H9 (cell line): Measurements from ENCODE around the gene MYBBP1A. TPM values are rescaled to one million over a fixed set of nuclear protein-coding genes. Genes with fewer than 3 reads are reported as not detected.
A peak's percentile ranks its signal among the peaks of the same experiment; 100 is the strongest.

Source experiments
- DNase-seq: peaks from one replicate; pipeline ENCODE4 v3.0.0-alpha.2; 2017
- H2AFZ ChIP-seq: one replicate; pipeline ENCODE4 v1.6.1; 2013; ENCODE audit warnings: mild to moderate bottlenecking, low read length, control low read depth, moderate library complexity
- H2AK5ac ChIP-seq: 2 replicates; pipeline ENCODE4 v1.6.1; 2013; ENCODE audit warnings: low read length, control low read depth, mixed read lengths; ENCODE audit not compliant: insufficient read length
- H2BK120ac ChIP-seq: one replicate; pipeline ENCODE4 v1.6.1; 2013; ENCODE audit warnings: low read depth, mild to moderate bottlenecking, low read length, control low read depth, inconsistent platforms; ENCODE audit not compliant: poor library complexity, severe bottlenecking
- H2BK12ac ChIP-seq: 2 replicates; pipeline ENCODE4 v1.6.1; 2013; ENCODE audit warnings: low read length, control low read depth, mixed read lengths, low read depth; ENCODE audit not compliant: insufficient read length
- H2BK15ac ChIP-seq: 2 replicates; pipeline ENCODE4 v1.6.1; 2013; ENCODE audit warnings: low read depth, low read length, control low read depth
- H2BK20ac ChIP-seq: one replicate; pipeline ENCODE4 v1.6.1; 2013; ENCODE audit warnings: low read depth, mild to moderate bottlenecking, low read length, control low read depth, inconsistent platforms; ENCODE audit not compliant: poor library complexity, severe bottlenecking
- H2BK5ac ChIP-seq: 2 replicates; pipeline ENCODE4 v1.6.1; 2013; ENCODE audit warnings: low read length, control low read depth, mixed read lengths; ENCODE audit not compliant: insufficient read length
- H3K14ac ChIP-seq: 2 replicates; pipeline ENCODE4 v1.6.1; 2013; ENCODE audit warnings: low read length, control low read depth; ENCODE audit not compliant: insufficient read depth
- H3K18ac ChIP-seq: 2 replicates; pipeline ENCODE4 v1.6.1; 2013; ENCODE audit warnings: low read depth, mild to moderate bottlenecking, mixed read lengths, low read length, control low read depth; ENCODE audit not compliant: insufficient read length
- H3K23ac ChIP-seq: 2 replicates; pipeline ENCODE4 v1.6.1; 2013; ENCODE audit warnings: low read length, control low read depth, mixed read lengths, low read depth; ENCODE audit not compliant: insufficient read length
- H3K23me2 ChIP-seq: 2 replicates; pipeline ENCODE4 v1.6.1; 2013; ENCODE audit warnings: low read depth, mild to moderate bottlenecking, mixed read lengths, low read length, control low read depth; ENCODE audit not compliant: insufficient read length, poor library complexity, severe bottlenecking
- H3K27ac ChIP-seq: 2 replicates; pipeline ENCODE4 v1.5.1; 2013; ENCODE audit warnings: low read length, control low read depth, mixed read lengths, low read depth; ENCODE audit not compliant: insufficient read length
- H3K27me3 ChIP-seq: 2 replicates; pipeline ENCODE4 v1.6.1; 2013; ENCODE audit warnings: low read length, control low read depth, inconsistent platforms; ENCODE audit not compliant: insufficient read depth
- H3K4ac ChIP-seq: 2 replicates; pipeline ENCODE4 v1.6.1; 2013; ENCODE audit warnings: low read depth, mild to moderate bottlenecking, control low read depth, inconsistent platforms, low read length, moderate library complexity
- H3K4me1 ChIP-seq: 2 replicates; pipeline ENCODE4 v1.6.1; 2013; ENCODE audit warnings: low read length, control low read depth, inconsistent platforms; ENCODE audit not compliant: insufficient read depth
- H3K4me2 ChIP-seq: 2 replicates; pipeline ENCODE4 v1.6.1; 2013; ENCODE audit warnings: low read length, control low read depth, mixed read lengths; ENCODE audit not compliant: insufficient read length, insufficient read depth
- H3K56ac ChIP-seq: 2 replicates; pipeline ENCODE4 v1.6.1; 2013; ENCODE audit warnings: low read depth, mild to moderate bottlenecking, mixed read lengths, low read length, control low read depth; ENCODE audit not compliant: insufficient read length
- H3K79me1 ChIP-seq: 2 replicates; pipeline ENCODE4 v1.6.1; 2013; ENCODE audit warnings: low read depth, mild to moderate bottlenecking, moderate library complexity, low read length, control low read depth, inconsistent platforms; ENCODE audit not compliant: insufficient read depth, poor library complexity, severe bottlenecking
- H3K79me2 ChIP-seq: 2 replicates; pipeline ENCODE4 v1.6.1; 2013; ENCODE audit warnings: low read length, control low read depth, inconsistent platforms; ENCODE audit not compliant: insufficient read depth
- H3K9ac ChIP-seq: 2 replicates; pipeline ENCODE4 v1.6.1; 2013; ENCODE audit warnings: low read length, control low read depth, mixed read lengths; ENCODE audit not compliant: insufficient read length; ENCODE audit errors: extremely low read depth
- H3K9me3 ChIP-seq: one replicate; pipeline ENCODE4 v1.6.1; 2013; ENCODE audit warnings: low read depth, low read length, inconsistent platforms; ENCODE audit not compliant: control insufficient read depth
- H3T11ph ChIP-seq: one replicate; pipeline ENCODE4 v1.6.1; 2013; ENCODE audit warnings: mild to moderate bottlenecking, low read length, control low read depth, inconsistent platforms
- H4K20me1 ChIP-seq: one replicate; pipeline ENCODE4 v1.6.1; 2013; ENCODE audit not compliant: control insufficient read depth, insufficient read length, insufficient read depth
- H4K5ac ChIP-seq: 2 replicates; pipeline ENCODE4 v1.6.1; 2013; ENCODE audit warnings: low read depth, mild to moderate bottlenecking, mixed read lengths, low read length, control low read depth; ENCODE audit not compliant: insufficient read length
- H4K8ac ChIP-seq: replicated peaks from 2 replicates; pipeline ENCODE4 v1.6.1; 2013; ENCODE audit warnings: low read length, control low read depth, mixed read lengths, low read depth; ENCODE audit not compliant: insufficient read length
- H4K91ac ChIP-seq: 2 replicates; pipeline ENCODE4 v1.6.1; 2013; ENCODE audit warnings: low read depth, mild to moderate bottlenecking, moderate library complexity, mixed read lengths, low read length, control low read depth; ENCODE audit not compliant: insufficient read length
- H3K27ac Mint-ChIP-seq, 3 experiments: 2 replicates in 2 of 3; 3 replicates in 1 of 3; pipeline ENCODE4 v1.8.0; 2020 to 2021; ENCODE audit warnings: mixed read lengths in 3 of 3, mild to moderate bottlenecking in 1 of 3, moderate library complexity in 1 of 3
- H3K27me3 Mint-ChIP-seq: 2 replicates; pipeline ENCODE4 v1.8.0; 2021; ENCODE audit warnings: low read depth, mild to moderate bottlenecking, moderate library complexity, mixed read lengths
- H3K36me3 Mint-ChIP-seq, 3 experiments: 2 replicates in 2 of 3; 3 replicates in 1 of 3; pipeline ENCODE4 v1.8.0; 2020 to 2021; ENCODE audit warnings: low read depth in 3 of 3, mixed read lengths in 3 of 3; ENCODE audit not compliant: insufficient read depth in 1 of 3
- H3K4me1 Mint-ChIP-seq, 2 experiments: 2 replicates each; pipeline ENCODE4 v1.8.0; 2020; ENCODE audit warnings: mixed read lengths in 2 of 2
- H3K4me3 Mint-ChIP-seq, 2 experiments: 2 replicates in 1 of 2; 3 replicates in 1 of 2; pipeline ENCODE4 v1.8.0; 2020 to 2021; ENCODE audit warnings: mild to moderate bottlenecking in 2 of 2, mixed read lengths in 2 of 2, moderate library complexity in 1 of 2
- H3K9me3 Mint-ChIP-seq, 2 experiments: 2 replicates in 1 of 2; 3 replicates in 1 of 2; pipeline ENCODE4 v1.8.0; 2020; ENCODE audit warnings: mild to moderate bottlenecking in 2 of 2, mixed read lengths in 2 of 2, moderate library complexity in 1 of 2
- WGBS: extraction: QIAGEN DNeasy Blood & Tissue Kit; methylation state at CpG from one replicate; pipeline ENCODE4 v1.1.7; 2013; ENCODE audit warnings: missing lambda C conversion rate, low lambda C conversion rate, mixed read lengths; ENCODE audit not compliant: insufficient read length; ENCODE audit errors: extremely low coverage; 5-methylcytosine and 5-hydroxymethylcytosine counted together
- total RNA-seq: library from RNA; stranded (reverse); gene quantifications from 2 replicates; pipeline ENCODE4 v1.2.1, GENCODE V29; 2021
- TF ChIP-seq, protein P1 (sequence below): fragments of 200-600 bp; sonication (generic); conservative IDR thresholded peaks from 3 replicates; pipeline ENCODE4 v1.8.0; 2021; ENCODE audit warnings: antibody characterized with exemption, mild to moderate bottlenecking

MYBBP1A gene
- total RNA-seq, 1 experiment from 2014 or later = 181 TPM

DNA sequence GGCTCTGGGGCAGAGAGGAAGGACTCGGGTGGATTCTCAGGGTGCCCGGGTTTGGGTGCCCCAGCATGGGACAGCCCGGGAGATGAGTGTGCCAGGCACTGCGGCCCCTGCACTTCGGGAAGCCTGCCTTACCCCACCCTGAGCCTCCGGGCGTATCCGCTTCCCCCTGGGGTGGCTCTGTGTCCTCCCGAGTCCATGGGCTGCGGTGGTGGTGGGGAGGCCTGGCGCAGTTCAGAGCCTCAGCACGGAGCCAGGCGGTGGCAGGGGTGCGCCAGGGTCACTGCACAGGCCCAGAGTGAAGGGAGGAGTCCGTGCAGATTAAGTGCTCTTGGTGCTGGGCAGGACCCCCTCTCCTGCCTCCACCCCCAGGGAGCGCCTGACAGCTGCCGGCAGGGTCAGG is 20.7 kb downstream of the MYBBP1A start:
- Histone ChIP-seq H2BK120ac (no peak overlapping the region), H3K18ac (no peak overlapping the region), H3K23me2 (no peaks in the 10 kb centered on the region), H3K4me2 (no peak overlapping the region), H2BK20ac (no peak overlapping the region), H3K23ac (no peak overlapping the region), H3K27me3 (peaks cover 3% of the 10 kb centered on the region; the same call in 1 of the 2 replicates), H3K4ac (no peak overlapping the region), H3K14ac (no peak overlapping the region; the same call in 1 of the 2 replicates), H2BK5ac (no peak overlapping the region), H4K91ac (no peak overlapping the region), H3K56ac (no peak overlapping the region), H3K27ac (no peak overlapping the region), H4K5ac (no peak overlapping the region), H3K79me1 (no peaks in the 10 kb centered on the region), H3K4me1 (no peaks in the 10 kb centered on the region; the same call in 1 of the 2 replicates), H2AFZ (no peak overlapping the region), H2AK5ac (no peak overlapping the region), H4K20me1 (peaks cover 3% of the 10 kb centered on the region), H3T11ph (no peak overlapping the region), H3K79me2 (no peaks in the 10 kb centered on the region), H2BK15ac (no peak overlapping the region), H3K9me3 (no peaks in the 10 kb centered on the region), H2BK12ac (no peak overlapping the region), H3K9ac (no peak overlapping the region), H4K8ac (no peak overlapping the region)
- Mint-ChIP-seq H3K36me3 (peaks cover 0 to 25% (median 6%) of the 10 kb centered on the region in 3 experiments; a peak in 5 of 7 replicates), H3K4me1 (peaks cover 19 to 20% of the 10 kb centered on the region in 2 experiments), H3K27ac (peak overlapping the region in 1 of 3 experiments; percentile 53; a peak in 1 of 7 replicates), H3K27me3 (peaks cover 55% of the 10 kb centered on the region), H3K4me3 (no peak overlapping the region), H3K9me3 (no peaks in the 10 kb centered on the region)
- no CpG with 5 or more reads among the region's 17 CpGs for WGBS
- TF ChIP-seq, protein P1, sequence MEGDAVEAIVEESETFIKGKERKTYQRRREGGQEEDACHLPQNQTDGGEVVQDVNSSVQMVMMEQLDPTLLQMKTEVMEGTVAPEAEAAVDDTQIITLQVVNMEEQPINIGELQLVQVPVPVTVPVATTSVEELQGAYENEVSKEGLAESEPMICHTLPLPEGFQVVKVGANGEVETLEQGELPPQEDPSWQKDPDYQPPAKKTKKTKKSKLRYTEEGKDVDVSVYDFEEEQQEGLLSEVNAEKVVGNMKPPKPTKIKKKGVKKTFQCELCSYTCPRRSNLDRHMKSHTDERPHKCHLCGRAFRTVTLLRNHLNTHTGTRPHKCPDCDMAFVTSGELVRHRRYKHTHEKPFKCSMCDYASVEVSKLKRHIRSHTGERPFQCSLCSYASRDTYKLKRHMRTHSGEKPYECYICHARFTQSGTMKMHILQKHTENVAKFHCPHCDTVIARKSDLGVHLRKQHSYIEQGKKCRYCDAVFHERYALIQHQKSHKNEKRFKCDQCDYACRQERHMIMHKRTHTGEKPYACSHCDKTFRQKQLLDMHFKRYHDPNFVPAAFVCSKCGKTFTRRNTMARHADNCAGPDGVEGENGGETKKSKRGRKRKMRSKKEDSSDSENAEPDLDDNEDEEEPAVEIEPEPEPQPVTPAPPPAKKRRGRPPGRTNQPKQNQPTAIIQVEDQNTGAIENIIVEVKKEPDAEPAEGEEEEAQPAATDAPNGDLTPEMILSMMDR = no peak
- DNase-seq = no peak
